Body of pancreas (tissue), 4 donors: ENCODE results near the gene AFG1L.

ENCODE experiments used
- CTCF ChIP-seq, 7 experiments: fragments of 450-650 bp in 4 of 7; fragments of 200-600 bp in 3 of 7; sonication (generic) in 3 of 7; IDR thresholded peaks; one replicate each; pipeline ENCODE4 v1.5.1; 2016 to 2019; ENCODE audit warnings: antibody characterized with exemption in 7 of 7
- POLR2A ChIP-seq, 3 donors: fragments of 450-650 bp; IDR thresholded peaks; one replicate each; pipeline ENCODE4 v1.6.1; 2016; ENCODE audit warnings: antibody characterized with exemption in 3 of 3, mild to moderate bottlenecking in 2 of 3

GRCh38 chr6:108336971-108337370 lies 42.1 kb downstream of the AFG1L start:
- TF ChIP-seq CTCF (IDR thresholded peaks at IDR 0.05) (no peak), POLR2A (IDR thresholded peaks at IDR 0.05) (no peak)
